ENCODE measurements around the gene LIPK.

The LIPK gene

DNA sequence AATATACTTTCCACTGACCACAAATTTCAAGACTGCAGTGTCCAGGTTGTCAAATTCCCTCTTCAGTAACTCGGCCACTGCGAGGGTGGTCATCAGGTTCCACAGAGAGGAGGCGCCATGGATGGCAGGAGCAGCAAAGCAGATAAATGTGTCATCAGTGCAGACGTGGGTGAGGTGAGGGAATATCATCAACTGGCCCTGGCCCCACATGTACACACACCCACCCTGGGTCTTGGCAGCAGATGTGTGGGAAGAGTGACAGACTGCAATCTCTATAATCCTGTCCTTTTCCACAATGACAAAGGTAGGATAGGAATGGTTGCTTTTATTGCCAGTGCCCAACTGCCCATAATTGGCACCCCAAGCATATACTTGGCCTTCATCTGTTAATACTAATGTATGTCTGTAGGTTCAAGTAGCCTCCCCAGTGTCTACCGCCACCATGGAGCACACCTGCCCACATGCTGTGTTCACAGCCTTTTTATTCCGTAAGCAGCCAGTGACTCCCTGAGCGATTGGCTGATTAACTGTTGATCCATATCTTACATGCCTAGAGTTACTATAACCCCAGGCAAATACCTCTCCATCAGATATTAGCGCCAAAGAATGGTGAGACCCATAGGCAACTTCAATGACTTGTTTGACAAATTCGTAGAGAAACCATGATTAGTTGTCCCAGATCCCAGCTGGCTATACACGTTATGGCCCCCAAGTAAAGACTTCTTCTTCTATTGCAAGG, 80.2 kb downstream of the LIPK start:
- DNase-seq (ENCODE audit: low read depth in 2 of 2) = no peak

- DNase-seq (ENCODE audit: low read depth in 2 of 2) = no peak
Measured at GRCh38 chr10:88787463-88787862, 81.4 kb downstream of the LIPK start.

- DNase-seq (ENCODE audit: low read depth in 2 of 2) = no peak
Measured at GRCh38 chr10:88788924-88789323, 82.9 kb downstream of the LIPK start.

DNA sequence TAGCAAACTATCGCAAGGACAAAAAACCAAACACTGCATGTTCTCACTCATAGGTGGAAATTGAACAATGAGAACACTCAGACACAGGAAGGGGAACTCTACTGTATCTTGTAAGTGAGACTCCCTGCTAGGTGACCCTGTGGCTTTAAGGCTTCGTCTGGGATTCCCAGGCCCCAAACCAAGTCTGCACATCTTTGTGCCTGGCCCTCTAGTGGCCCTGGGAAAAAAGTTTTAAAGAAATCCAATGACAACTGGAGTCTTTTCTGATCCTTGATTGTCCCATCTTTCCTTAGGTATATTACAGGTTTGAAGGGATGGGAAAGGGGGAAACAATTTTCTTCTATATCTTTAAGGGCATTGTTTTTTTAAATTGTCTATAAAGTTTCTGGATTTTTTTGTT, 85.9 kb downstream of the LIPK start:
- no peak for DNase-seq (ENCODE audit: low read depth in 2 of 2)

DNA sequence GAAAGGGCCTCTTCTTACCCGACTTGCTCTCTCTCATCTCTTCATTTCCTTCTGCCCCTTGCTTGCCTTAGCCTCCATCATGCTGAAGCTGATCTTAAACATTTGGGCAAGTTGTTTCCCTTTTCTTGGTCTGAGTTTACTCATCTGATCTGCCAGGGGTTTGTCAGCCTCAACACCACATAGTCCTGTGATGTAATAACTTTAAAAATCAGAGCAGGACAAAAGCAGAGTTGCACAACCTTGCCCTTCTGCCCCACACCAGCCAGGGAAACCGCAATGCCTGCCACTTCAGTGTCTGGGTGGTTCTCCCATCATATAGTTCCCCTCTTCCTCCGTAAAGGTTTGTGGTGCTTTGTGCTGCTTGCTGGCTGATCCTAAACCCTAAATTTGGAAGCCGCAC, 86.6 kb downstream of the LIPK start:
- DNase-seq (ENCODE audit: low read depth in 2 of 2) = no peak

GRCh38 chr10:88793712-88794299, 87.8 kb downstream of the LIPK start:
- no peak for DNase-seq (ENCODE audit: low read depth in 2 of 2)

GRCh38 chr10:88794731-88795130, 88.7 kb downstream of the LIPK start:
- no peak for DNase-seq (ENCODE audit: low read depth in 2 of 2)

DNA sequence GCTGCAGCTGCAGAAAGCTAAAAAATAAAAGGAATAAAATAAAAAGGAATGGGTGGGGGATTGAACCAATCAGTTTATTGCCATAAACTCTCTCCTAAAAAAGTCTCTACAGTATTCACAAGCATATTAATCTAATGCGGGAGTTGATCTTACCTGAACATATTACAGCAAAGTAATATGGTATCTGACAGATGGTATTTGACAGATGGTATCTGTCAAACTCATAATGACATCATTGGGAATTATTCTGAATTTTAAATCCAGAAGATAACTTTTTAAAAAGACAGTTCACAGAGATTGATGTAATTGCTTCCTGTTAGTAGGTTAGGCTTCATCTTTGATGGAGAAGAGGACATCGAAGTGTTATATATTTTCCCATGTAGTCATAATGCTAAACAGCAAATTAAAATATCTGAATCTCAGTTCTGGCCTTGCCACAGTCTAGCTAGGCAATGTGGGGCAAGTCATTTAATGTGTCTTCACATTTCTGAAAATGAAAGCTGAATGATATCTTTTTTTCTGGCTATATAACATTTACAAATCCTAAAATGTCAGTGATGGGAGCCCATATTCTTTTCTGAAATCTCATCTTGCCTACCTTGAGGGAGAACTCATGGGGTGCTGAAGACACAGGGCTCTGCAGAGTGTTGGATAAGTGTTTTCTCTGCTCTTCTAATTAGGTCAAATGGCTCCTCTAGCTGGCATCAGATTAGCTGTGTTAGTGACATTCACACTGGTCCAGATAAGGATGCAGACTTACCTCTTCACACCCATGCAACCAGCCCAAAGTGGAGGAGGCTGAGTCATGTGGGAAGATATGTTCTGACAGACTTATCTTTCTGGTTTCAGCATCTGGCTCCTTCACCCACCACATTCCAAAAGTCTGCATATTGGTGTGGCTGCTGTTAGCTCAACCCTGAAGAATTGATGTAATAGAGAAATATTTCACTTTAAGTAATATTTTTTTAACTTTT, 94.4 kb downstream of the LIPK start:
- DNase-seq (ENCODE audit: low read depth in 2 of 2) = peak in 1 of 2 donors; percentile 29
